ENCODE data around the gene DNAJB12.
"Not testable (repeated sequence)": the region's sequence is repeated elsewhere in the genome, so short reads cannot be mapped to it uniquely, and the experiment has no call there.

The DNAJB12 gene

DNA sequence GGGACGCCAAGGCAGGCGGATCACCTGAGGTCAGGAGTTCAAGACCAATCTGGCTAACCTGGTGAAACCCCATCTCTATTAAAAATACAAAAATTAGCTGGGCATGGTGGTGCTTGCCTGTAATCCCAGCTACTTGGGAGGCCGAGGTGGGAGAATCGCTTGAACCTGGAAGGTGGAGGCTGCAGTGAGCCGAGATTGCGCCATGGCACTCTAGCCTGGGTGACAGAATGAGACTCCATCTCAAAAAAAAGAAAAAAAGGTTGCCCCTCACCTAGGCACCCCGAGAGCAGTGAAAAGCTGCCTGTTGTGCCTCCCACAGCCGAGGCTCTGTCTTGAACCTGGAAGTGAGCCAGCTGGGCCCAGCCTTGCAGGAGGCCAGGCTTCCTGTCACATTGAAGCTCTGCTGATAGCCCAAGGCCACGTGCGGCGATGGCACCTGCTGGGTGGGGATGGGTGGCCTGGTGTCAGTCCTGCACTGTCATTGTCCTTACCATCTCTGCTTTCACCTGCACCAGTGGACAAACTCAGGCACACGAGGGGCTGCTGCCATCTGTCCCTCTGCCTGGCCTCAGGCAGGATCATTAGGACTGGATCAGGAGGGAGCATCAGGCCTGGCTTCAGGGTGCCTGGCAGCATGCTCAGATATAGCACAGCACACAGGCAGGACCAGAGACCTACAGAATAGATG is 37.8 kb downstream of the DNAJB12 start:
- no peak for DNase-seq (ENCODE audit: low read depth)

- DNase-seq (ENCODE audit: low read depth) = no peak
Measured at GRCh38 chr10:72316386-72316700, 38.4 kb downstream of the DNAJB12 start.

- DNase-seq (ENCODE audit: low read depth) = peak; percentile 97
Measured at GRCh38 chr10:72315611-72316385, 38.9 kb downstream of the DNAJB12 start.

GRCh38 chr10:72315054-72315453 is 39.7 kb downstream of the DNAJB12 start:
- no peak for DNase-seq (ENCODE audit: low read depth)

DNA sequence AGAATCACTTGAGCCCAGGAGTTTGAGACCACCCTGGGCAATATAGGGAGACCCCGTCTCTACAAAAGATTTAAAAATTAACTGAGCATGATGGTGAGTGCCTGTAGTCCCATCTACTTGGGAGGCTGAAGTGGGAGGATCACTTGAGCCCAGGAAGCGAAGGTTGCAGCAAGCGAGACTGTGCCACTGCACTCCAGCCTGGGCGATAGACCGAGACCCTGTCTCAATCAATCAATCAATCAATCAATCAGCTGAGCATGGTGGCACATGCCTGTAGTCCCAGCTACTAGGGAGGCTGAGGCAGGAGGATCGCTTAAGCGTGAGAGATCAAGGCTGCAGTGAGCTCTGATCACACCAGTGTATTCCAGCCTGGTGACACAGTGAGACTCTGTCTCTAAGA is 40.5 kb downstream of the DNAJB12 start:
- DNase-seq (ENCODE audit: low read depth) = no peak

GRCh38 chr10:72312865-72313391 is 41.8 kb downstream of the DNAJB12 start:
- DNase-seq (ENCODE audit: low read depth) = no peak

DNA sequence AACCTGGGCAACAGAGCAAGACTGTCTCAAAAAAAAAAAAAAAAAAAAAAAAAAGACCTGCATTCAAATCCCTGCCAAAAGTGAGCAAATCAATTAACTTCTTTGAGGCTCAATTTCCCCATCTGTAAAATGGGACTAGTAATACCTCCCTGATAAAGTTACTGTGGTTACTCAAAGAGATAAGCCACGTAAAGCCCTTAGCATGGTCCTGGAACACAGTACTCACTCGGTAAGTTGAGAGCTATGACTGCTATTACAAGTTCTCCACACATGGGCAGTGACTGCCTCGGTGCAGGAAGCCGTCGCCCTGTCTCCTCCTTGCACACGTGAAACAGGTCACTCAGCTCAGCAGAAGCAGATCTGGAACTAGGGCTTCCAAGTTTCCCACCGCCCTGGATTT is 43.1 kb downstream of the DNAJB12 start:
- DNase-seq (ENCODE audit: low read depth) = no peak

- no peak for DNase-seq (ENCODE audit: low read depth)
Measured at GRCh38 chr10:72310636-72311035, 44.1 kb downstream of the DNAJB12 start.

DNA sequence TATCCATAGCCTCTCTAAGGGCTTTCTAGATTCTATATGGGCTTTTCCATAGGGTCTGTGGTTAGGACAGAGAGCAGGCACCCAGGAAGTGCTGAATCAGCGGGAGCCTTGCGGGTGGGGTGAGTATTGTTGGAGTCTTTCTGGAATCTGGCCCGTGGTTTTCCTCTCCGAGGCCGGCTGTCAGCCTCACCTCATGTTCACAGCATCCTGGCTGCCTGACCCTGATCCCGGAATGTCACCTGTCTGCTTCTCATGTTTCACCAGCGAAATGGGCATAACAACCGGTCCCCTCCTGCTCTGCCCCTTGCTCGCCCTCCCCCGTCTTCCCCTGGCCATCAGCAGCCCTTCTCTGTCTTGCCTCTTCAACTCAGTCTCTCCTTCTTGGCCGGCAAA is 44.5 kb downstream of the DNAJB12 start:
- no peak for DNase-seq (ENCODE audit: low read depth)

- peak; percentile 49 for DNase-seq (ENCODE audit: low read depth)
Measured at GRCh38 chr10:72309290-72310240, 45.2 kb downstream of the DNAJB12 start.

GRCh38 chr10:72308320-72308987 is 46.3 kb downstream of the DNAJB12 start:
- DNase-seq (ENCODE audit: low read depth) = peak; percentile 46

- not testable (repeated sequence) for DNase-seq (ENCODE audit: low read depth)
Measured at GRCh38 chr10:72307711-72308110, 47.0 kb downstream of the DNAJB12 start.

- DNase-seq (ENCODE audit: low read depth) = no peak
Measured at GRCh38 chr10:72306215-72306760, 48.4 kb downstream of the DNAJB12 start.

- DNase-seq (ENCODE audit: low read depth) = no peak
Measured at GRCh38 chr10:72303424-72304128, 51.1 kb downstream of the DNAJB12 start.

DNA sequence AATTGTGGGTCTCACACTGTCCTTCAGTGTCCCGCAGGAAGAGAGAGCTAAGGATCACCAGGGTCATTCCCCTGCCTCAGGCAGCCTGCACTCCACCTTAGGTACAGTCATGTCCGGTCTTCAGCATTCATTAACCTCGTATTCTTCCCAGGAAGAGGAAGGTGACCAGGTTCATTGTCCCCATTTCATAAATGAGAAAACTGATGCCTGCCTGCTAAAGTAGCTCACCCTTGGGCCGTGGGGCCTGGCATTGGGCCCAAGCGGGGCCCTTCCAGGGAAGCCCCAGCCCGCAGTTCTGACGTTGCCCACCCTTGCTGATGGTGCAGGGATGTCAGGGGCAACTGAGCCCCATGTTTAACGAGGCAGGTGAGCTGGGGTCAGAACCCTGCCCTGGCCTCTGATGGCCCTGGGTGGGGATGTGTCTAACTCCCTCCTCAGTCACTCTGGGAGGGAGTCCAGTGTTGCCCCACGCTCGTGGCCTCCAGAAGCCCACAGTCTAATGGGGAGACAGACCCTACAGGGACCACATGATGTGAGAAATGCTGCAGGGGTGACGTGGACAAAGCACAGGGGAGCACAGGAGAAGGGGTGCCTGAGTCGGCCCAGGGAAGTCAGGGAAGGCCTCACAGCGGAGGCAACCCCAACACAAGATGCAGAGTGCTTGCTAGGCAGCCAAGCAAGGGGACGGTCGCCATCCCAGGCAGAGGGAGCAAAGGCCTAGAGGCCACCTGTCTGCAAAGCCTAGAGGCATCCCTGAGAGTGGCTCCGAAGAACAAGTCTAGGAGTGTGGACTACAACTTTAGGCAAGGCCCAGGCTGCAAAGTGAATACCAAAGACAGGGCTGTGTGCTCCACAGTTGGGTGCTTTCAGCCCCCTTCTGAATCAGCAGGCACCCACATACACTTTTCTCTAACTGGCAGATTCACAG is 55.9 kb downstream of the DNAJB12 start:
- DNase-seq (ENCODE audit: low read depth) = no peak

- DNase-seq (ENCODE audit: low read depth) = peak; percentile 97
Measured at GRCh38 chr10:72297805-72298591, 56.7 kb downstream of the DNAJB12 start.

- DNase-seq (ENCODE audit: low read depth) = peak; percentile 94
Measured at GRCh38 chr10:72297281-72297804, 57.4 kb downstream of the DNAJB12 start.

DNA sequence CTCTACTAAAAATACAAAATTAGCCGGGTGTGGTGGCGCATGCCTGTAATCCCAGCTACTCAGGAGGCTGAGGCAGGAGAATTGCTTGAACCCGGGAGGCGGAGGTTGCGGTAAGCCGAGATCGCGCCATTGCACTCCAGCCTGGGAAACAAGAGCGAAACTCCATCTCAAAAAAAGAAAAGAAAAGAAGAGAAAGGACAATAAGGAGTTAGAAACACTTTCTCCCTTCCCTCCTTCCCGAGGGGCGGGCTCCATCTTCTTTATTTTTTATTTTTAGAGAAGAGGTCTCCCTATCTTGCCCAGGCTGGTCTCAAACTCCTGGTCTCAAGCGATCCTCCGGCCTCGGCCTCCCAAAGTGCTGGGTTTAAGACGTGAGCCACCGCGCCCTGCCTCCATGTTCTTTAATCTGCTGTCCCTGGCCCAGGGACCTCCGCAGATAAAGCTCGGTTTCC is 57.9 kb downstream of the DNAJB12 start:
- DNase-seq (ENCODE audit: low read depth) = not testable (repeated sequence)
